Stimulated activated CD4-positive, alpha-beta T cell treated with anti-CD3 and anti-CD28 coated beads, Interleukin-2, amount 100 ng/mL, for 24 hours (primary cell): Measurements from ENCODE around the gene GAMT.

Experiments
- DNase-seq, 2 donors: peaks; one replicate each; pipeline ENCODE4 v3.0.0-alpha.2; 2020

Gene GAMT

GRCh38 chr19:1417681-1418495 lies 16.5 kb upstream of the GAMT start:
- DNase-seq: no peak

GRCh38 chr19:1417145-1417544 lies 15.8 kb upstream of the GAMT start:
- DNase-seq: no peak

GRCh38 chr19:1416014-1416841 lies 14.9 kb upstream of the GAMT start:
- DNase-seq: no peak

- DNase-seq: no peak
Measured at GRCh38 chr19:1412995-1413800, 11.9 kb upstream of the GAMT start.

DNA sequence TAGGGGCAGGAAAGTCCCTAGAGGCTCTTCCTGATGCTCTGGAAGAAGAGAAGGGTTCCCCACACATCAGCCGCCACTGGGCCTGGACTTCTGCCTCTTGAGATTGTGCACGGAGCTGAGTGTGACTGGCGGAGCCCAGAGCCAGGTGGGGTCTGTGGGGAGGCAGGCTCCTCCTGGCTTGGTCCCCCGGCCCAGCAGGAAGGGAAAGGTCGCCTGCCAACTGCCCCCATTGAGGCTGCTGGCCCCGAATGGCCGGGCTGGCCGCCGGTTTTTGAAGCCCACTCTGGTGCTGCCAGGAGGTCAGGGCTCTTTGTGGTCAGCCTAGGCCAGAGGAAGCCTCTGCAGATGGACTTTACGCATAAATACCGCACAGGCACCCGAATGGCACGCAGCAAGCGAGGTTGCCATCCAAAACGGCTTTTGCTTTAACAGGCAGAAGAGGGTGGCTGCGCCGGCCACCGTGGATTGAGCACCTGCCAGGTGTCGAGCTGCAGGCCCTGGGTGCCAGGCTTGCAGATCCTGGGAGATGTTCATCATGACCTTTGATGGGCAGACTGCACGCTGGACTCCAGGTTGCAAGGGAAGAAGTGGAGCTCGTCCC lies 11.1 kb upstream of the GAMT start:
- no peak for DNase-seq

DNA sequence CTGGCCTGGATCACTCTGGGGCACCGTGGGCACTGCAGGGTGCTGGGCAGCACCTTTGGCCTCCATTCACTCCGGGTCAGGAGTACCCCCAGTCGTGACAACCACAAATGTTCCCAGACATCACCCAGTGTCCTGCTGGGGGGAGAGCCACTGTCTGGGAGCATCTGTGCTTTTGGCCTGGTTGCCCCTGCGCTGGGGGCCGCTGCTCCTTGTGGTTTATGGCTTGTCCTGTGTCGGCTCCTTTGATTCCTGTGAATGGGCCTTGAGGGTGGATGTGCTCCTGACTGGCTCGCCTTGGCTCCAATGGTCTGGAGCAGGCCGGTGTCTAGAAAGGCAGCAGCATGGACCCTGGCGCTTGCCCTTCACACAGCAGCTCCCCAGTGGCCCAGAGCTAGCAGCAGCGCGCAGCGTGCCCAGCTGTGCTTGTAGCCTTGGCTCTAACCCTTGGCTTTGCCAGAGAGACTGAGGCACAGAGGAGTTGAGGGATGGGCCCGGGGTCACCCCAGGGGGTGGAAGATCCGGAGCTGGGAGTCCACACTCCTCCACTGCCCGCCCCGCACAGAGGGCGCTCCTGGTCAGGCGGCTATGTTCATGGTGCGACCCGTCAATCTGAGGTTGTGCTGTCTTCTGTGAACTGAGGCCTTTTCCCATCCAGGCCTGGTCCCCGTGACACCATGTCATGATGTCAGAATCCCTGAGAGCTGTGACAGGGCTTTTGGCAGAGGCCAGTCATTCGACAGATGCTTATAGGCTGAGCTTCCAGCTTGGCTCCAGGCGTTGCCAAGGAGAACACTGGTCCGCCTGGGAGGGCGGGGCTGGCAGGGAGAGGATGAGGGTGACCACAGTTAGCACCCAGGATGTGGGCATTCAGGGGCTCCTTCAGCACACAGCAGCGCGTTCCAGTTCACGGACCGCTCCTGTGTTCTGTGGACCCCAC lies 10.2 kb upstream of the GAMT start:
- no peak for DNase-seq

GRCh38 chr19:1410789-1411188 lies 9.4 kb upstream of the GAMT start:
- DNase-seq: no peak

DNA sequence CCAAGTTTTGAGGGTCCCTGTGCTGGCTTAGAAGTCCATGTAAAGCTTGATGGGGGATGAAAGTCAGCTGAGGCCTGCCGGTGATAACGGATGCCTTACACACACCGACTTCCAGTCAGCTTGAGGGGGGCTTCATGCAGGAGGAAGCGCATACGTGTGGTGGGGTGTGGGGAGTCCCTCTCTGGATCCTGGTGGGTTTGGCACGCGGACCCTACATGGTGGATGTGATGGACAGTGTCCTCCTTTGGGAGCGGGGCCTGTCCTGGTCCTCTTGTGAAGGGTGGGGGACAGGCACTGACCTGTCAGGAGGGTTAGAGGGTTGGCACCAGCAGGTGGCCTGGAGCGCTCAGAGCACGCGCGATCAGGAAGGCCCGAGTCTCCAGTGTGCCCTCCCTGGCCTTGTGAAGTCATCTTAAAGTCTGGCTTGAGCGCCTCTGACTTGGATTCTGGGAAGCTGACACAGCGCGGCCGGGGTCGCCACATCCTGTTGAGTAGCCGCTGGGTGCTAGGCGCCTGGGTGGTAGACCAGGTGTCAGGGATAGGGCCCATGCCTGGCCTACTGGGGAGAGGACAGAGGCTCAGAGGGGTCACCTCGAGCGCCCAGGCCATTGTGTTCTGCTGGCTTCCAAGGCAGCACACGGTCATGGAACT lies 8.9 kb upstream of the GAMT start:
- DNase-seq: peak in 1 of 2 donors; percentile 41

DNA sequence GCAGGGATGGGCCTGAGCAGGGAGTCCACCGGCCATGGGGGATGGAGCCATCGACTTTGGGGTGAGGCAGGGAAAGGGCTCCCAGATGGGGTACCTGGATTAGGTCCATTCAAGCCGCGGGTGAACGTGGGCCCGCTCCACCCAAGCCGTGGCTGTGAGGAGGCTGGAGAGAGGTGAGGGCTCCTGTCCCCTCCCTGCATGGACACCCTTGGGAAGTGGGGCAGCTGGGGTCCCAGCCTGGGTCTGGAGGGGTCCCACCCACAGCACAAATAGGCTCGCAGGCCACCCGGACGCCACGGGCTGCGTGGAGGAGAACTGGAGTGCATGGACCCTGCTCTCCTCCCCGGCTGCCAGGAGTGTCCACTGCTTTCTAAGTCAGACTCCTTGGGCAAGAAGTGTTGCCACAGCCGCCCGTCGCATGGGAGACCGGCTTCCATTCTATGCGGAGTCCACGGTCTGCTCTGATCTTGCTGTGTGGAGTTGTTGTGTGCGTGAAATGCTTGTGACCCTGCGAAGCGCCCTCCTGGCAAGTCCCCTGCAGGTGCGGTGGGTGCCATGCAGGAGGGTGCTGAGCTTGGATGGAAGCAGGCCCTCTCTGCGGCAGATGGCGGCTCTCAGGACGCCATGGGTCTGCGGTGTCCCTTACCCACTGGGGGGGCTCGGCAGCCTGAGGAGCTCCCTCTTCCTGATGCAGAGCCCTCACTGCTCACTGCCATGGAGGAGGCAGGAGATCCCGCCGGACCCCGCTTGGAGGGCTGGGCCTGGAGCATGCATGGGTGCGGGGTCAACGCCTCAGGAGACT lies 8.1 kb upstream of the GAMT start:
- no peak for DNase-seq

GRCh38 chr19:1408300-1409203 lies 7.2 kb upstream of the GAMT start:
- DNase-seq: peak; percentile 62 to 63

GRCh38 chr19:1407528-1408299 lies 6.4 kb upstream of the GAMT start, which contains the start of gene DAZAP1:
Gene DAZAP1 (plus strand): TSS chr19:1407586. CDS start chr19:1407774, 188 bp downstream.
- DNase-seq: peak; percentile 34 to 52

DNA sequence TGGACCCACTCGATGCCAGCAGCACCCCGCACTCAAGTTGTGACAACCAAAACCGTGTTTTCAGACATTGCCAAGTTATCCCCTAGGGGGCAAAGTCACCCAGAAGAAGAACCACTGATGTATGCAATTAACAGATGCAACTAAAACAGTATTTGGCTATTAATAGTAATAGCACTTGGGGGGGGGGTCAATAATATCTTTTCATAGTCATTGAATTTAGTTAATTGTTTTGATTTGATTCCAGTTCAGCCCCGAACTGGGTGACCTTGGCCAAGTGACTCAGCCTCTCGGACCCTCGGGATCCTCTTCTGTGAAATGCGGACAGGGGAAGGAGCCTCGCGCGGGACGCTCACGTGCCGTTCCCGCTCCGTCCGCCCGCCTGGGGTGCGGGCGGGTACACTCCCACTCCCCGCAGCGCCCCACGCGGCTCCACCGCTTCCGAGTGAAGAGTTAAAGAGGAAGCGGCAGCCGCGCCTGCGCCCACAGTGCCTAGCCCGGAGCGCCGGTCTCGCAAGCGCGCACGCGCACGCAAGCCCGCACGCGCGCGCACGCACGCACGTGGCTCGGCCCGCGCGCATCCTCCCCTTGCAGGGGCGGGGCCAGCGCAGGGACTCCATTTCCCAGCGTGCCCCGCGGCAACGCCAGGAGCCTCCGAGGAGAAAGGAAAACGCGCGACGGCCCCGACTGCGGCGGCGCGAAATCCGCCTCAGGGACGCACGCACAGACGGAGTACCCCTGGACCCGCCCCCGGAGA lies 5.6 kb upstream of the GAMT start:
- DNase-seq: peak; percentile 99

DNA sequence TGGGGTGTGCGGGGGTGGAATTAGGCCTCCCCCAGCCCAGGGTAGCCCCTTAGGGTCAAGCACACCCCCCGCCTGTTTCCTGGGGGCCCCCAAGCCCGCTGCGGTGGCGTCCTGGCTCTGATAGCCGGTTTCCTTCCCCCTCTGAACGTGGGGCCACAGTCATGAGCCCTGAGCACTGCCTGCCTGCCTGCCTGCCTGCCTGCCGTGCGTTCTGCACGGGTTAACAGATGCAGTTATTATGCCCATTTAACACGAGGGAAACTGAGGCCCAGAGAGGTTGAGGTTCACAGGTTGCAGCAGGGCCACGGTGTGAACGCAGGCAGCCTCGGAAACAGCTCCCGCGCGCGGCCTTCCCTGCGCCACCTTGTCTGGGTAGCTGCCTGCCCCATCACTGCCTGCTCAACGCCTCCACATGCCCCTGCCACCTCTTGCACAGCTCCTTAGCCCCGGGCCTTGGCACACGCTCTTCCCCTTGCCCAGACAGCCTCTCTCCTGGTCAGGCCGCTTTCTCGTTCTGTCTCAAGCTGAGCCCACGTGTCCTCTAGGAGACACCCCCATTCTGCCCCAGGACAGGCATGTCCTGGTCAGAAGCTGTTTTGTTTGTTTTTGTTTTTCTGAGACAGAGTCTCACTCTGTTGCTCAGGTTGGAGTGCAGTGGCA lies 1.2 kb upstream of the GAMT start:
- DNase-seq: no peak

DNA sequence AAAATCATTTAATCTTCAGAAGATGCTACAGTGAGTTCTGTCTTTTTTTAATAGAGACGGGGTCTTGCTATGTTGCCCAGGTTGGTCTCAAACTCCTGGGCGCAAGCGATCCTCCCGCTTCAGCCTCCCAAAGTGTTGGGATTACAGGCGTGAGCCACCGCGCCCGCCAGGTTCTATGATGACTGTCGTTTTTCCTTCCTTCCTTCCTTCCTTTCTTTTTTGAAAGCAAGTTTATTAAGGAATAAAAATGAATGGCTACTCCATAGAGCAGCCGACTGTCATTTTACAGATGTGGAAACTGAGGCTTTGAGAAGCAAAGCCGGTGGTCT lies 511 bp upstream of the GAMT start:
- no peak for DNase-seq

DNA sequence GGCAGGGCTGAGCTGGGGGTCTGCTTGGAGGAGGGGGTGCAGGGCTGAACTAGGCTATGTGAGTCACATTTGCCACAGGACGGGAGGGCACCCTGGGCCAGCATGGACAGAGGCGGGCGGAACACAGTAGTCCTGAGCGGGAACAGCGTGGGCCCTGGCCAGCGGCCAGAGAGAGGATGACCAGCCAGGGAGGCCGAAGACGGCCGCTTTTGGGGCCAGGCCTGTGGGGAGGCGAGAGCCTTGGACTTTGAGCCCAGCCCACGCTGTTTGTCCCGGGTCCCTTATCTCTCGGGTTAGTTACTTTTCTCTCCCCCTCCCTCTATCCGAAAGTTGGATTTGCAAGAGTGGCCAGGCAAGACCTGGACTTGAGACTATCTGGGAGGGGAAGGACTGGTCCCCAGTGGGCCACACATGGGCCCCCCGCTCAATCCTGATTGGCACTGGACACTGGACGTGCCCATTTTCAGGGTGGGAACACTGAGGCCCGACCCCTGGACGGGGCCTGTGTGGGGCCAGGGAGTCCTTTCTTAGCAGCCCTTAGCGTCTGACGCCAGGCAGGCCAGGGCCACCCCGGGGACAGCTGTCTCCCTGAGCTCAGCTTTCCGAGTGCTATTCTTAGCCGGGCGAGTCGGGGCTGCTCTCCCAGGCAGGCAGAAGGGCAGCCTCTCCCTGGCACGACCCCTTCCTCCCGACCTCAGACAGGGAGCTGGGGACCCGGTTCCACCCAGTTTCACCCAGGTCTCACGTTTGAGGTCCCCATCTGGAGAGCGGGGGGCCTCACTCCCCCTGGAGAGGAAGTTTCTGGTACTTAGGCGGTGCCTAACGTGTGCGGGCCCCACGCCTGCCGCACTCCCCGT lies 833 bp downstream of the GAMT start:
- DNase-seq: no peak

GRCh38 chr19:1399745-1400144 lies 1.6 kb downstream of the GAMT start:
- DNase-seq: no peak
